ENCODE measurements around the gene SAT2.

SAT2 gene

GRCh38 chr17:7651097-7651664 is 23.6 kb upstream of the SAT2 start:
- no peak overlapping the region for H3K4me2 ChIP-seq (ENCODE audit: low read length)
- no peaks in the 10 kb centered on the region for H4K20me1 ChIP-seq (ENCODE audit: insufficient read depth, low read length)
- no peak for TF ChIP-seq EZH2phosphoT487 (IDR thresholded peaks at IDR 0.05; ENCODE audit: low read depth)
- no peak for TF ChIP-seq CTCF (IDR thresholded peaks at IDR 0.05; ENCODE audit: low read depth, low read length)
- no peak overlapping the region for H2AFZ ChIP-seq (ENCODE audit: low read depth, low read length)
- H3K4me3 ChIP-seq (ENCODE audit: low read length) = no peak overlapping the region
- no peaks in the 10 kb centered on the region for H3K36me3 ChIP-seq (replicated peaks; ENCODE audit: low read depth, low read length)
- no peak overlapping the region for H3K9ac ChIP-seq (ENCODE audit: low read length)
- no peak overlapping the region for H3K27ac ChIP-seq (ENCODE audit: low read length)
- no peaks in the 10 kb centered on the region for H3K27me3 ChIP-seq (ENCODE audit: low read depth, low read length)
- no peaks in the 10 kb centered on the region for H3K9me3 ChIP-seq (ENCODE audit: insufficient read depth, low read length)
- H3K79me2 ChIP-seq (ENCODE audit: low read length) = no peaks in the 10 kb centered on the region
- no peaks in the 10 kb centered on the region for H3K4me1 ChIP-seq (ENCODE audit: low read length)

- H3K4me3 ChIP-seq (ENCODE audit: low read length) = no peak within 1 kb of the TSS
- H3K9me3 ChIP-seq (ENCODE audit: insufficient read depth, low read length) = no peaks in the 10 kb centered on the region
- no peaks in the 10 kb centered on the region for H3K27me3 ChIP-seq (ENCODE audit: low read depth, low read length)
- no peak within 1 kb of the TSS for H3K27ac ChIP-seq (ENCODE audit: low read length)
- H3K79me2 ChIP-seq (ENCODE audit: low read length) = no peaks in the 10 kb centered on the region
- no peak within 1 kb of the TSS for H3K4me2 ChIP-seq (ENCODE audit: low read length)
- H4K20me1 ChIP-seq (ENCODE audit: insufficient read depth, low read length) = no peaks in the 10 kb centered on the region
- H3K36me3 ChIP-seq (replicated peaks; ENCODE audit: low read depth, low read length) = no peaks in the 10 kb centered on the region
- H3K4me1 ChIP-seq (ENCODE audit: low read length) = no peaks in the 10 kb centered on the region
- TF ChIP-seq EZH2phosphoT487 (IDR thresholded peaks at IDR 0.05; ENCODE audit: low read depth) (no peak), CTCF (IDR thresholded peaks at IDR 0.05; ENCODE audit: low read depth, low read length) (no peak)
- H3K9ac ChIP-seq (ENCODE audit: low read length) = no peak within 1 kb of the TSS
- no peak within 1 kb of the TSS for H2AFZ ChIP-seq (ENCODE audit: low read depth, low read length)
Measured at GRCh38 chr17:7650509-7651096, 23.0 kb upstream of the SAT2 start, which contains the start of gene ATP1B2. Gene ATP1B2 (plus strand): TSS chr17:7650926. CDS start chr17:7651519, 593 bp downstream.

- H3K9ac ChIP-seq (ENCODE audit: low read length) = no peak overlapping the region
- H3K79me2 ChIP-seq (ENCODE audit: low read length) = no peaks in the 10 kb centered on the region
- no peaks in the 10 kb centered on the region for H4K20me1 ChIP-seq (ENCODE audit: insufficient read depth, low read length)
- no peak overlapping the region for H3K4me2 ChIP-seq (ENCODE audit: low read length)
- TF ChIP-seq CTCF (IDR thresholded peaks at IDR 0.05; ENCODE audit: low read depth, low read length) (no peak), EZH2phosphoT487 (IDR thresholded peaks at IDR 0.05; ENCODE audit: low read depth) (no peak)
- no peak overlapping the region for H2AFZ ChIP-seq (ENCODE audit: low read depth, low read length)
- peaks cover 4% of the 10 kb centered on the region; the same call in 1 of the 2 replicates for H3K4me1 ChIP-seq (ENCODE audit: low read length)
- H3K27ac ChIP-seq (ENCODE audit: low read length) = no peak overlapping the region
- no peaks in the 10 kb centered on the region for H3K27me3 ChIP-seq (ENCODE audit: low read depth, low read length)
- no peak overlapping the region for H3K4me3 ChIP-seq (ENCODE audit: low read length)
- no peaks in the 10 kb centered on the region for H3K36me3 ChIP-seq (replicated peaks; ENCODE audit: low read depth, low read length)
- no peaks in the 10 kb centered on the region for H3K9me3 ChIP-seq (ENCODE audit: insufficient read depth, low read length)
Measured at GRCh38 chr17:7647018-7647417, 19.4 kb upstream of the SAT2 start.

- Histone ChIP-seq H3K79me2 (ENCODE audit: low read length) (no peaks in the 10 kb centered on the region), H3K27me3 (ENCODE audit: low read depth, low read length) (no peaks in the 10 kb centered on the region), H4K20me1 (ENCODE audit: insufficient read depth, low read length) (no peaks in the 10 kb centered on the region), H3K36me3 (replicated peaks; ENCODE audit: low read depth, low read length) (no peaks in the 10 kb centered on the region), H3K4me3 (ENCODE audit: low read length) (no peak overlapping the region), H3K4me1 (ENCODE audit: low read length) (peaks cover 4% of the 10 kb centered on the region; the same call in 1 of the 2 replicates), H3K4me2 (ENCODE audit: low read length) (no peak overlapping the region), H3K9ac (ENCODE audit: low read length) (no peak overlapping the region), H3K9me3 (ENCODE audit: insufficient read depth, low read length) (no peaks in the 10 kb centered on the region), H2AFZ (ENCODE audit: low read depth, low read length) (no peak overlapping the region), H3K27ac (ENCODE audit: low read length) (no peak overlapping the region)
- TF ChIP-seq CTCF (IDR thresholded peaks at IDR 0.05; ENCODE audit: low read depth, low read length) (no peak), EZH2phosphoT487 (IDR thresholded peaks at IDR 0.05; ENCODE audit: low read depth) (no peak)
Measured at GRCh38 chr17:7646457-7646856, 18.8 kb upstream of the SAT2 start.

All from OCI-LY3 (cell line).